RPMI7951 (cell line): ENCODE data around the gene IGSF21. TPM values are rescaled to one million over a fixed set of nuclear protein-coding genes. Genes with fewer than 3 reads are reported as not detected.

Experiments used
- DNase-seq: peaks from one replicate; pipeline ENCODE4 v3.0.0-alpha.2; 2012; ENCODE audit warnings: low read depth
- total RNA-seq: library from RNA; depleted of rRNA; stranded (reverse); fragments of >200 nt; shearing (Covaris generic); gene quantifications from 2 replicates; pipeline ENCODE4 v1.2.3, GENCODE V29; 2014

IGSF21 gene
- total RNA-seq, 1 experiment from 2014 or later: not detected

- no peak for DNase-seq
These were observed 97.7 kb downstream of the IGSF21 start for GRCh38 chr1:18205319-18205718.

DNA sequence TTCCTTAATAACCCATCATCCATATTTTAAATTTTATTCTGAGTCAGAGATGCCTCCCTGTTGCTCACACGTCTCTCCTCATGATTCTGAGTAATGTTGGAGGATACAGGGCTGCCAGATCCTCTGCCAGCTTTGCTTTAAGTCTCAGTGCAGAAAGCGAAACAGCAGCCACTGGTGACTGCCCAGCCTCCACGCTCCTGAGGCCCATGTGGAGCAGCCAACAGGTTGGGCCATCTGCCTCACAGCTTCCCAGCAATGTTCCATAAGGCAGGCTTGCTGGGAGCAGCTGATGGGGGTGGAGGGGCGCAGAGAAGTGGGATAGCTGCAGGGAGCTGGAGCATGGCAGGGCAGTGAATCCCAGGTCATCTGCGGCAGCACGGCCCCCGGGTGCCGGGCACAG is 104.2 kb downstream of the IGSF21 start:
- no peak for DNase-seq

- DNase-seq: peak; percentile 24
These were observed 109.9 kb downstream of the IGSF21 start for GRCh38 chr1:18217398-18218043.

GRCh38 chr1:18229625-18230024 is 122.0 kb downstream of the IGSF21 start:
- no peak for DNase-seq

DNA sequence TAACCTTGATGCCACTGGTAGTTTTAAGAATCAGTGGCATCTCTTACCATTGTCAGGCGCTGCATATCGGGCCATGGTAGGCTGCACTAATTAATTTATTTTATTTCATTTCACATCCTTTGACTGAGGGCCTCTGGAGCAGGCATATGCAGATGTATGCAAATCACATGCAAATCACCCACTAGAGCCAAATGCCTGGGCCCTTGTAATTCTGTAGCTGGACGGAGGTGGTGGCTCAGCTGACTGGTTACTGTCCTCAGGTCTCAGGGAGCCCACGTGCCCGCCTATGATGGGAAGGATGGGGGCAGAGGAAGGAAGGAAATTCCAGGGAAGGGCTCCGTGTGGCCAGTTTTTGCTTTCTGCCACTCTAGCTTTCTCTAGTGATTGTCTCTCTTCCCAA is 122.7 kb downstream of the IGSF21 start:
- no peak for DNase-seq

- no peak for DNase-seq
These were observed 123.2 kb downstream of the IGSF21 start for GRCh38 chr1:18230840-18231239.

GRCh38 chr1:18232052-18232451 is 124.5 kb downstream of the IGSF21 start:
- DNase-seq: no peak

DNA sequence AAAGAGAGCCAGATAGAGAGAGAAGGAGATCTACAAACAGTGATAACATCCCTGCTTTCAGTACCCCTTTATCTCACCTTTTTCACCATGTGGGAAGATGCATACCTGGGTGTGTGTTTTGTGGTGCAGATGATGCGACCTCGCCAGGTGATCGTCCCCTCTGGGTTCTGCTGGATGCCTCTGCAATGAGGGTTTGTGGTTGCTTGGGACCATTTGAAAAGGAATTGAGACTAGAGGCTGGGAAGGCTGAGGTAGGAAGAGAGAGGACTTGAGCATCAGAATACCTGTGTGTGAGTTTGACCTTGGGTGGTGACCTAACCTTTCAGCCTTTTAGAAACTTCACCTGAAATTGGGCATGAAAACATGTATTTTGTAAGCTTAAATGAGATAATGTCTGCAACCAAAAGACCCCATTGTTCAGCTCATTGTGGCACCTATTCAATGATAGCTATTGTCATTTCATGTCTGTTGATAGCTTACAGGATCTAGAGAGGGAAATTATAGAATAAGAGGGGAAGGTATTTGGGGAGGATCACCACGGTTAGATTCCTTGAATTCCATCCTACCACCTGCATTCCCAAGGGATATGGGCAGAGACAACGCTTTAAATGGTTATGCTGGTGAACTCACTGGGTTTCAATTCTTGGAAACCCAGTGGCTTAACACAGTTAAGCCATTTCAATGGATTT is 125.7 kb downstream of the IGSF21 start:
- no peak for DNase-seq

- DNase-seq: peak; percentile 55
These were observed 127.2 kb downstream of the IGSF21 start for GRCh38 chr1:18234790-18235242.

DNA sequence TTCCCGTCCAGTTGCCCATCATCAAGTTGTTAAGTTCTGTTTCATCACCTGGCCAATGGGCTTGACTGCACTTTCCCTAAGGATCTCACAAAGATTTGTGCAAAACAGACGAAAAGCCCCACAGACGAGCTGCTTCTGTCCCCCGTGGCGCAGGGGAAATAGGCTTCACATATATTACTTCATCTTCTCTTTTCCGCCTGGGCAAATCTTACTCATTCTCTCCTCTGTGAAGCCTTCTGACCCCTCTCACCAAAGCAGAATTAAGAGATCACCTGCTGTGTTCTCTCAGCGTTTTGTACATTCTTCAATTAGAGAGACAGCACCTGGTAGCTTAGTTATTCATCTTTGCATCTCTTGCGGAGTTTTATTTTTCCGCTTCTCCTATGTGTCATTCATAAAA is 129.8 kb downstream of the IGSF21 start:
- DNase-seq: no peak

GRCh38 chr1:18238190-18238589 is 130.6 kb downstream of the IGSF21 start:
- no peak for DNase-seq

DNA sequence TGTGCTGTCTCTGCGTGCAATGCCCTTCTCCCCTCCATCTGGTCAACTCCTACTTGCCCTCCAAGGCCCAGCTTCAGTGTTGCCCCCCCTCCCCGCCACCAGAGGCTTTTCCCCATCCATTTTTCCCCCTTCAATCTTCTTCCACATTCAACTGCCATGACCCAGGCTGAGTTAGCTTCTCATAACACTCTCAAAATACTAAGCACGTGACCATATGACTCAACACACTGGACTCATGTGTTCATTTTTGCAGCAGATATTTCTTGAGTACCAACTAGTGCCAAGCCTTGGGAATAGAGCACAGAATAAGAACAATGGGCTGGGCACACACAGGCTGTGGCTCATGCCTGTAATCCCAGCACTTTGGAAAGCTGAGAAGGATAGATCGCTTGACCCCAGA is 132.1 kb downstream of the IGSF21 start:
- peak; percentile 9 for DNase-seq

- no peak for DNase-seq
These were observed 133.3 kb downstream of the IGSF21 start for GRCh38 chr1:18240906-18241305.

DNA sequence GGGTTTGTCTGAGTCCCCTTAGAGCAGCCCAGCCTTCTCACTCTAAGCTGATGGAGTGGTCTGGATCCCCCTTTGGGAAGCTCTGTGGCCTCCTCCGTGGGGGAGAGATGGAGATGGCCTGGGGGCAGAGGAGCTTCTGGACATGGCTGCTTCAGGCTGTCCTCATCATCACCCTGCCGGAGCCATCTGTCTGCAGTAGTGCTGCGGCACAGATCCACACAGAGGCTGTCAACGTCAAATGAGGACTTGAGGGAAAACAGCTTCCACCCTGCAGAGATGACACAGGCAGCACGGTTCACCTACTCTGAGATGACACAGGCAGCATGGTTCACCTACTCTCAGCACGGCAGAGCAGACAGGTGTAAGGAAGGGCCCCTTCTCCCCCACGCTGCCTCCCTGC is 134.3 kb downstream of the IGSF21 start:
- DNase-seq: no peak

DNA sequence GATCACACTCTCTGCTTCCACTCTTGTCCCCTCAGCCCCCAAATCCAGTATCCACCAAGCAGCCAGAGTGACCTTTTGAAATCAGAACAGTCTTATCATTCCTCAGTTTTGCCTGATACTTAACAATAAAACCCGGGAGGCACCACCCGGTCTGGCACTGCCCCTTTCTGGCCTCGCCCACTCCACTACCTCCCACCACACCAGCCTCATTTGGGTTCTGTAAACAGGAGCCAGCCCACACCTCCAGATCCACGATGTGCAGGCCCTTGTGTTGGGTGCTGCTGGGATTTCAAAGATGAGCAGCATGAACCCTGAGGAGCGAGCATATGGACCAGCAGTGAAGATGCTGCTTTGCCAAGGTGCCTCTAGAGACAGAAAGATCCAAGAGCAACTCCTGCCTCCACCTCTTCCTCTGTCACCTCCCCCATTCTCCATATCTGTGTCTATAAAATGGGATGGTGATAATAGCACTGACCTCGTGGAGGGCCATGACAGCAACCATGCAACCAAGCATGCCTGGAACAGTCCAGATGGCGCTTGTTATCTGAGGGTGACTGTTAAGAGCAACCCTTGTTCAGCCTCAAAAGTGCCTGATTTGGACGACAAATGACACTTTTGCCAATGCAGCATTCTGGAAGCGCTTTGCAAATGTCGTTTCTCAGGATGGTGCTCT is 136.0 kb downstream of the IGSF21 start:
- DNase-seq: no peak

DNA sequence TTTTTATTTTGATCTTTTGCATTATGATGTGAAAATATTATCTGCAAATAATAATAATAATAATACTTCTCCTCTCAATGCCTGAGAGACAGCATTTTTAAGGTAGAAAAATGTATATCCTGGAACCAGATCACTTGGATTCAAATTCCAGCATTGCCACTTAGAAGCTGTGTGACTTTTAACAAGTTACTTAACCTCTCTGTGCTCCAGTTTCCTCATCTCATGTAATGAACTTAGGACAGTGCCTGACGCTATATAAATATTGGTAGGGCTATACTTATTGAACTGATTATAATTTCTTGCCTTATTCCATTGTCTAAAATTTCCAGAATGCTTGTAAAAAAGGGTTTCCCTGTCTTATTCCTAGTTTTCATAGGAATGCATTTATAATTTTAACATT is 137.2 kb downstream of the IGSF21 start:
- no peak for DNase-seq

GRCh38 chr1:18245647-18246046 is 138.0 kb downstream of the IGSF21 start:
- DNase-seq: no peak

DNA sequence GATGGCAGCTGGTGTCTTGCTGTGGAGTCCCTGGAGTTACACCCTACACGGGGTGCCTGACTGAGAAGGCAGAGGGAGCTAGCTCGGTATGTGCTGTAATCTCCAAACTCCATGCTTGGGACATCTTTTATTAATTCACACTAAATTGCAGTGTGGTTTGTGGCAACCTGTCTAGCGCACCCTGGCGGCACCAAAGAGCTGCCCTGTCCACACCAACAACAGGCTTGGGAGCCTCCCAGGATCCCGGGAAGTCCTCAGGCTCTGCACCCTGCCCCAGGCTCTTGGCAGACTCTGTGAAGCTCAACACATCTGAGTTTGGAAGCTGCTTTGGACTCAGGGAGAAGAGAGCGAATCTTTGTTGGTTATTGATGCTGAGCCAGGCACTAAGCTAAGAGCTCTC is 138.9 kb downstream of the IGSF21 start:
- DNase-seq: no peak

DNA sequence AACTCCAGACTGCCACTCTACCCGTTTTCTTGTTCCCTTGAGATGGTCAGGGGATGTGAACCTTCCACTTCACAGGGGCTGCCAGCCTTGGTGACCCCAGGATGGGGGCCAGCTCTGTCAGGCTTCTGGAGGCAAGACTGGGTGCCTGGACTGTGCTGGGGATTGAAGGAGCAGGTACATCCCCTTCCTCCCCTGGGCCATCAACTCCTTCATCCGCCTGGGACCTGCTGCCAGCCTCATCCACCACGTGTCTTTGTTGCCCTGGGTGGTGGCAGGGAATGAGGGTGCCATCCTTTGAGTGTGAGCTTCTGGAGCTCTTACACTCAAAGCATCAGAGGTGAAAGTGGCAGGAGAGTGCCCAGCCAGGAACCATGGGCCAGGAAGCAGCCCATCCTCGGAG is 139.6 kb downstream of the IGSF21 start:
- no peak for DNase-seq

GRCh38 chr1:18249631-18250030 is 142.0 kb downstream of the IGSF21 start:
- no peak for DNase-seq

- DNase-seq: no peak
These were observed 145.5 kb downstream of the IGSF21 start for GRCh38 chr1:18253093-18253492.

GRCh38 chr1:18256282-18257235 is 149.0 kb downstream of the IGSF21 start:
- DNase-seq: peak; percentile 40
